ENCODE results near the gene C19orf18. TPM values are rescaled to one million over a fixed set of nuclear protein-coding genes. Genes with fewer than 3 reads are reported as not detected.
"Not testable (repeated sequence)": the region's sequence is repeated elsewhere in the genome, so short reads cannot be mapped to it uniquely, and the experiment has no call there.

C19orf18 gene
- total RNA-seq, 1 donor from 2014 or later = not detected

GRCh38 chr19:58010507-58010906 lies 36.2 kb upstream of the C19orf18 start:
- peaks cover 61 to 77% of the 10 kb centered on the region in 2 donors for H3K9me3 ChIP-seq
- no peaks in the 10 kb centered on the region for H3K27me3 ChIP-seq
- TF ChIP-seq CTCF (IDR thresholded peaks at IDR 0.05) = no peak
- no peaks in the 10 kb centered on the region for H3K4me1 ChIP-seq
- H3K4me3 ChIP-seq = no peak overlapping the region
- H3K27ac ChIP-seq = no peak overlapping the region
- intact Hi-C loops (cut with DNase I) = no loop called here
- DNase-seq (ENCODE audit: low spot score in 2 of 2) = no peak
- H3K36me3 ChIP-seq = peaks cover 6 to 18% of the 10 kb centered on the region in 2 donors

- H3K27me3 ChIP-seq = no peaks in the 10 kb centered on the region
- no peaks in the 10 kb centered on the region for H3K4me1 ChIP-seq
- intact Hi-C loops (cut with DNase I) = no loop called here
- DNase-seq (ENCODE audit: low spot score in 2 of 2) = peak in 1 of 2 donors; percentile 83
- H3K36me3 ChIP-seq = peaks cover 6 to 26% of the 10 kb centered on the region in 2 donors
- TF ChIP-seq CTCF (IDR thresholded peaks at IDR 0.05) = no peak
- no peak overlapping the region for H3K27ac ChIP-seq
- peaks cover 68 to 84% of the 10 kb centered on the region in 2 donors for H3K9me3 ChIP-seq
- peak overlapping the region; percentile 26 to 36 for H3K4me3 ChIP-seq
These were observed 35.5 kb upstream of the C19orf18 start for GRCh38 chr19:58009666-58010301.

GRCh38 chr19:58009301-58009665 lies 34.9 kb upstream of the C19orf18 start:
- TF ChIP-seq CTCF (IDR thresholded peaks at IDR 0.05) = no peak
- Histone ChIP-seq H3K4me3 (no peak overlapping the region), H3K4me1 (no peaks in the 10 kb centered on the region), H3K27me3 (no peaks in the 10 kb centered on the region), H3K9me3 (peaks cover 73 to 89% of the 10 kb centered on the region in 2 donors), H3K27ac (no peak overlapping the region), H3K36me3 (peaks cover 6 to 31% of the 10 kb centered on the region in 2 donors)
- intact Hi-C loops (cut with DNase I) = no loop called here
- no peak for DNase-seq (ENCODE audit: low spot score in 2 of 2)

GRCh38 chr19:58008877-58009276 lies 34.5 kb upstream of the C19orf18 start:
- DNase-seq (ENCODE audit: low spot score in 2 of 2); intact Hi-C loops (cut with DNase I); H3K4me3 ChIP-seq; H3K27me3 ChIP-seq; H3K4me1 ChIP-seq; H3K27ac ChIP-seq: not testable (repeated sequence)
- Histone ChIP-seq H3K9me3 (peaks cover 77 to 91% of the 10 kb centered on the region in 2 donors), H3K36me3 (peaks cover 6 to 33% of the 10 kb centered on the region in 2 donors)

- peaks cover 0 to 6% of the 10 kb centered on the region in 2 donors for H3K4me1 ChIP-seq
- no peaks in the 10 kb centered on the region for H3K27me3 ChIP-seq
- H3K36me3 ChIP-seq = peaks cover 6 to 33% of the 10 kb centered on the region in 2 donors
- H3K27ac ChIP-seq = no peak overlapping the region
- no peak for TF ChIP-seq CTCF (IDR thresholded peaks at IDR 0.05)
- H3K9me3 ChIP-seq = peaks cover 69 to 89% of the 10 kb centered on the region in 2 donors
- intact Hi-C loops (cut with DNase I) = no loop called here
- DNase-seq (ENCODE audit: low spot score in 2 of 2) = no peak
- no peak overlapping the region for H3K4me3 ChIP-seq
These were observed 33.0 kb upstream of the C19orf18 start for GRCh38 chr19:58007285-58007684.

- peaks cover 60 to 71% of the 10 kb centered on the region in 2 donors for H3K9me3 ChIP-seq
- no peak for TF ChIP-seq CTCF (IDR thresholded peaks at IDR 0.05)
- peaks cover 30 to 58% of the 10 kb centered on the region in 2 donors for H3K36me3 ChIP-seq
- H3K4me3 ChIP-seq = peak overlapping the region; percentile 78 to 98
- H3K27me3 ChIP-seq = no peaks in the 10 kb centered on the region
- peak overlapping the region in 1 of 2 donors; percentile 93 for H3K27ac ChIP-seq
- intact Hi-C loops (cut with DNase I) = loop anchor here (2.0 to 5.0 kb wide), 6 partner anchors 56 to 1634 kb away; partner anchors contain the start of genes ZNF135, ZNF329, ZNF416 and ZNF548
- peaks cover 4 to 11% of the 10 kb centered on the region in 2 donors for H3K4me1 ChIP-seq
- no peak for DNase-seq (ENCODE audit: low spot score in 2 of 2)
These were observed 29.0 kb upstream of the C19orf18 start for GRCh38 chr19:58003174-58003828.
